ENCODE results near the gene CDR2.
"Not testable (repeated sequence)": the region's sequence is repeated elsewhere in the genome, so short reads cannot be mapped to it uniquely, and the experiment has no call there.

The CDR2 gene

DNA sequence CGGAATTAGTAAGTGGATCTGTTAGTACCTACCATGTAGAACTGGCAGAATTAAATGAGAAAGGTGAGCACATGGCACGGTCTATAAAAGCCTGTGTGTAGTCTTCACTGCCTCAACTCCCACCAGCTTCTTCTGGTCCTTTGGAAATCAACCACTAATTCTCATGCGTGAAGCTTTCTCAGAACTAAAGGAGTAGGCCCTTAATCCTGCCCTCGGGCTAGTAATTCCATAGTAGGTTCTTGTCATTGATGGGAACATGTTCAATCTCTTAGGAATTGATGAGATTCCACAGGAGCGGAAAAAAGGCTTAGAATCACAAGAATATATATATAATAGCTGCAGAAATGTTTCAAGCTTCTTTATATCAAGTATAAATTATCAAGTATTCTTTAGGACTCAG, 21.7 kb downstream of the CDR2 start:
- DNase-seq (ENCODE audit: low read depth), result no peak

DNA sequence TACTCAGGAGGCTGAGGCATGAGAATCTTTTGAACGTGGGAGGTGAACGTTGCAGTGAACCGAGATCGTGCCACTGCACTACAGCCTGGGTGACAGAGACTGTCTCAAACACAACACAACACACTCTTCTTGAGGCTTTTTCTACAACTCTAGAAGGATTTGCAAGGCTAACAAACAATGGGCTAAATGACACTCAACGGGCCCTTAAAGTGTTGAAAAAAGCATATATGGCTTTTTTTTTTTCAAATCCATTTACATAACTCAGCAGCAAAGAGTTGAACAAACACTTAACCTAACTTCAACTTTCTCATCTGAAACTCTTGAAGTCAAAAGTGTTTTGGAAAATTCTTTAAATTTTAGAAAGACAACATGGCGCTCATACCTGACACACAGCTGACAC, 22.3 kb downstream of the CDR2 start:
- no peak for DNase-seq (ENCODE audit: low read depth)

DNA sequence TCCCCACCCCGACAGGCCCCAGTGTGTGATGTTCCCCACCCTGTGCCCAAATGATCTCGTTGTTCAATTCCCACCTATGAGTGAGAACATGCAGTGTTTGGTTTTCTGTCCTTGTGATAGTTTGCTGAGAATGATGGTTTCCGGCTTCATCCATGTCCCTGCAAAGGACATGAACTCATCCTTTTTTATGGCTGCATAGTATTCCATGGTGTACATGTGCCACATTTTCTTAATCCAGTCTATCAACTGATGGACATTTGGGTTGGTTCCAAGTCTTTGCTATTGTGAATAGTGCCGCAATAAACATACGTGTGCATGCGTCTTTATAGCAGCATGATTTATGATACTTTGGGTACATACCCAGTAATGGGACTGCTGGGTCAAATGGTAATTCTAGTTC, 23.4 kb downstream of the CDR2 start:
- DNase-seq (ENCODE audit: low read depth), result not testable (repeated sequence)

GRCh38 chr16:22348291-22348690, 26.1 kb downstream of the CDR2 start:
- no peak for DNase-seq (ENCODE audit: low read depth)

DNA sequence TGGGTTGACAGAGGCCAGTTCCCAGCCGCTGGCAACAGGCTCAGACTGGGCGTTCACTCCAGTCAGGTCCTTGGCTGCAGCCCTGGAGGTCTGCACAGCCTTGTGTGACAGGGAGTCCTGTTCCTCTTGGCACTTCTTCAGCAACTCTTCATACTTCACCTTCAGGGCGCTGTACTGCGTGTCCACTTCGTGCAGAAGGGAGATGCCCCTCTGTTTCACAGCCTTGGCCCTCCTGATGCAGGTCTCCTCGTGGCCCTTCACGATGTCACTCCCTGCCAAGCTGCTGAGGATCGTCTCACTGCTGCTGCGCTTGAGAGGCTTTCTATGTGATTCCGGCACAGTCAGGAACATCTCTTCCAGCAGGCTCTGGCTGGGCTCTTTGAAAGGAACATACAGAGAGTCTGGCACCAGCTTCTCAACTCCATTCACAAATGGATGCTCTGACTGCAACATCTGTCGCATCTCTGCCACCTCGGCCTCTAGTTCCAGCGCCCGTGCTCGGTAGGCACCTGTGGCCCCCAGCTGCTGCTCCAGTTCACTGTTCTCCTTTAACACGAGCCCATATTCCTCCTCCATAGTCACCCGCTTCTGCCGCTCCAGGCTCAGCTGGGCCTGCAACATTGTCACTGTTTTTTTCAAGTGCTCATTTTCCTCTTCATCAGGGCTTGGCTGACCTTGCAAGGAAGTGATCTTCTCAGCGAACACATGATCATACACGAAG, 27.2 kb downstream of the CDR2 start:
- DNase-seq (ENCODE audit: low read depth), result no peak

GRCh38 chr16:22346483-22346882, 27.9 kb downstream of the CDR2 start:
- DNase-seq (ENCODE audit: low read depth), result no peak

DNA sequence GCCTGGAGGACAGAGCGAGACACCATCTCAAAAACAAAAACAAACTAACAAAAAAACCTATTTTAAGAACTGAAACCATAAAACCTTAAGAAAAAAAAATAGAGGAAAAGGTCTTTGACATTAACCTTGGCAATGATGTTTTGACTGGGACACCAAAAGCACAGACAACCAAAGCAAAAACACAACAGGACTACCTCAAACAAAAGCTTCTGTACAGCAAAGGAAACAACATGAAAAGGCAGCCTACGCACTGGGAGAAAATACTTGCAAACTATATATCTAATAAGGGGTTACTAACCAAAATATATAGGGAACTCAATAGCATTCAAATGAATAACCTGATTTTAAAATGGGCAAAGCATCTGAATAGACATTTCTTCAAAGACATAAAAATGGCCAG, 32.3 kb downstream of the CDR2 start:
- no peak for DNase-seq (ENCODE audit: low read depth)

- no peak for DNase-seq (ENCODE audit: low read depth)
Measured at GRCh38 chr16:22340945-22341344, 33.5 kb downstream of the CDR2 start.

- DNase-seq (ENCODE audit: low read depth), result no peak
Measured at GRCh38 chr16:22337849-22338635, 36.4 kb downstream of the CDR2 start.

GRCh38 chr16:22337045-22337444, 37.4 kb downstream of the CDR2 start:
- no peak for DNase-seq (ENCODE audit: low read depth)

DNA sequence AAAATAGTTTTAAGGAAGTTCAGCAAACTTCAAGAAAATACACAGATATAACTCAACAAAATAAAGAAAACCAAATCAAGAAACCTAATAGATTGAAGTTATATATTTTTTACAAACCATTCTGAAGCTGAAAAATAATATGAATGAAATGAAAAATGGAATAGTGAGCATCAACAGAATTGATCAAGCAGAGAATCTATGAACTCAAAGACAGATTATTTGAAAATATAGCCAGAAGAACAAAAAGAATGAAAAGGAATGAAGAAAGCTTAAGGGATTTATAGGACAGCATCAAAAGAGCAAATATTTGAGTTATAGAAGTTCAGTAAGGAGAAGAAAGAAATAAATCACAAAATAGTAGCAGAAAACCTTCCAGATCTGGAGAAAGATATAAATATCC, 37.8 kb downstream of the CDR2 start:
- no peak for DNase-seq (ENCODE audit: low read depth)

GRCh38 chr16:22335668-22336246, 38.7 kb downstream of the CDR2 start:
- no peak for DNase-seq (ENCODE audit: low read depth)

GRCh38 chr16:22333457-22333994, 40.9 kb downstream of the CDR2 start:
- DNase-seq (ENCODE audit: low read depth), result no peak

- no peak for DNase-seq (ENCODE audit: low read depth)
Measured at GRCh38 chr16:22330326-22330725, 44.1 kb downstream of the CDR2 start.

- DNase-seq (ENCODE audit: low read depth), result no peak
Measured at GRCh38 chr16:22329199-22329695, 45.2 kb downstream of the CDR2 start.

DNA sequence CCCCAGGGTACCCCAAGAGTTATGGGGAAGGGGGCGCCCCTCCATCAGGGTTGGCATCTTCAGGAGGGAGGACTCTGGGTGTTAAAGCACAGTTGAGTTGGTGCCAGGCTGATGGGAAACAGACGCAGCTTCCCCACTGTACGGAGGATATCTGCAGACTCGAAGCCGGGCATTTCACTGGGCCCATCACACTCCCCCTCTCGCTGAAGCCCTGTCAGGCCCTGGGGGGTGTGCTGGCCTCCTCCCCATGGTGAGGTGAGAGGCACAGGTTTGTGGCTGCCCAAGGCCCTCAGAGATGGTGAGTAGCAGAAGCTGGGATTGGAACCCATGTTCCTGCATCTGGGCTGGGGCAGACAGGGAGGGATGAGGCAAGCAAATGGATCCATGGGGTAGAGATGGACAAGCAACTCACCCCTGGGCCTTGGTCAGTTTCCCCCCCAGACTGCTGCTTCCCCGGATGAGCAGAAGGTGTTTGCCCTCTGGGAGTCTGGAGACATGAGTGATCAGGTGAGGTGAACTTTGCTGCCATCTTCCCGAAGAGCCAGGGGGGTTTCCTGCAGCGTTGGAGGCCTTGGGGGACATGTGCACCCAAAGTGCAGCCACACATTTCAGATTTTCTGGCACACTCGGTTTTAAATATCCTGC, 46.2 kb downstream of the CDR2 start:
- DNase-seq (ENCODE audit: low read depth), result no peak

DNA sequence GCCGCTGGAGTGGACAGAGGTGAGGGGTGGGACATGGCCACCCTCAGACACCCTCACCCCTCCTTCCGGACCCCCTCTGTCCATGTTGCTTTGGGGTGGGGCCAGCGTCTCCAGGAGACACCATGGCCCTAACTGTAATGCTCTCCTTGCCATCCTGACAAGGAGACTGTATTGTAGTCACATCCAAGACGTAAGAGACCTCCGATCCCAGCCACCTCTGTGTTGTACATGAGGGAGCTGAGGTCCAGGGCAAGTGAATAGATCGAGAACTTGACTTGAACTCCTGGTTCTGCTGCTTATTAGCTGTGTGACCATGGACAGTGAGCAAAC, 47.0 kb downstream of the CDR2 start:
- DNase-seq (ENCODE audit: low read depth), result no peak

DNA sequence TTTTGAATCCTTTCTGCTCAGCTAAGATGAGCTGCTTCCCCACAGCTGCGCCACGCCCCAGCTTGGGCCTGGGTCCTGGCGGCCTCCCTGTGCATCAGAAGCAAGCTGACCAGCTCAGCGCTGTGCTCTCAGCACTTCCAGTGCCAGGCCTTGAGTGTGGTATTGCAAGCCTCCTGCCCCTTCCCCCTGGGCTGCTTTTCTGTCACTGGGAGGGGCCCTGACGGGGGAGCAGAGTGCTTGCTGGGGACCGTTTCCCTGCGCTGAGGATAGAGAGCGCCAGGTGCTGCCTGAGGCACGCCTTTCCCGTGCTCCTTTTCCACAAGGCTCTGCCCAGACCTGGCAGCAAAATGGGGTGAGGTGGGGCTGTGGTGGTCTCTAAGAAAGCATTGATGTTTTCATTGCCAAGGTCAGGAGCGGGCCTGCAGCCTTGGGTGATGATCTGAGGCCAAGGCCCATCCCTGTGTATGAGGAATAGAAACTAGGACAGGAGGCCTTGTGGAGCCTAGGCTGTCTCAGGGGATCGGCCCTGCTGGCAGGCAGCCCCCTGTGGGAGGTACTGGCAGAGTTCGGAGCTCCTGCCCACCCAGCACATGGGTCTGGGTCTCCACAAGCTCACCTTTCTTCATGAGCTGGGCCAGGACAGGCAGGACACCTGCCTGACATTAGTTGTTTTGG, 47.5 kb downstream of the CDR2 start:
- DNase-seq (ENCODE audit: low read depth), result no peak

- DNase-seq (ENCODE audit: low read depth), result no peak
Measured at GRCh38 chr16:22326369-22326652, 48.1 kb downstream of the CDR2 start.

- no peak for DNase-seq (ENCODE audit: low read depth)
Measured at GRCh38 chr16:22325598-22326368, 48.6 kb downstream of the CDR2 start.
